Lower leg skin (tissue), 4 donors: ENCODE results near the gene ING3. TPM values are rescaled to one million over a fixed set of nuclear protein-coding genes. Genes with fewer than 3 reads are reported as not detected.

Experiments used
- DNase-seq, 2 donors: peaks; one replicate each; pipeline ENCODE4 v3.0.0-alpha.2; 2019; ENCODE audit warnings: low spot score in 2 of 2
- H3K4me3 ChIP-seq: fragments of 200-600 bp; sonication (generic); 2 replicates; pipeline ENCODE4 v1.5.1; 2017; ENCODE audit warnings: mild to moderate bottlenecking, low read depth; ENCODE audit not compliant: poor library complexity, severe bottlenecking
- CTCF ChIP-seq, 3 donors: fragments of 450-650 bp; IDR thresholded peaks; one replicate each; pipeline ENCODE4 v1.5.1; 2016; ENCODE audit warnings: antibody characterized with exemption in 3 of 3, mild to moderate bottlenecking in 3 of 3, moderate library complexity in 2 of 3
- POLR2A ChIP-seq, 2 donors: fragments of 450-650 bp; IDR thresholded peaks; one replicate each; pipeline ENCODE4 v1.6.1; 2016 to 2017; ENCODE audit warnings: antibody characterized with exemption in 2 of 2, mild to moderate bottlenecking in 1 of 2, moderate library complexity in 1 of 2
- WGBS, 2 donors: methylation state at CpG; one replicate each; pipeline ENCODE4 v1.1.5; 2018; 5-methylcytosine and 5-hydroxymethylcytosine counted together
- intact Hi-C: fragments of 100-400 bp; cut with DNase I; formaldehyde crosslinking; loops from one replicate; pipeline ENCODE4 v1.15.0; 2023; ENCODE audit warnings: low total_unique reads
- total RNA-seq, 4 donors: library from RNA; depleted of rRNA; stranded (reverse); fragments of >200 nt; gene quantifications; one replicate each; pipeline ENCODE4 v1.1.0, GENCODE V29; 2016

The ING3 gene
- total RNA-seq, 4 donors from 2014 or later: 6.6 to 11.4 (median 9.8) TPM

- intact Hi-C loops: no loop called here
- 98 to 100% methylated on average over 1 of the region's 1 CpG for WGBS, 2 donors
Observed at GRCh38 chr7:120942861-120943260, 7.7 kb upstream of the ING3 start.

GRCh38 chr7:120944826-120945562 is 5.6 kb upstream of the ING3 start:
- intact Hi-C loops: no loop called here
- DNase-seq: no peak
- H3K4me3 ChIP-seq: no peak overlapping the region
- whole genome bisulfite sequencing, 2 donors: 65 to 67% methylated on average over 6 of the region's 6 CpGs
- TF ChIP-seq POLR2A (IDR thresholded peaks at IDR 0.05) (no peak), CTCF (IDR thresholded peaks at IDR 0.05) (no peak)

More at GRCh38 chr7:120942861-120943260, 7.7 kb upstream of the ING3 start:
- TF ChIP-seq POLR2A (IDR thresholded peaks at IDR 0.05): no peak
- no peak for TF ChIP-seq CTCF (IDR thresholded peaks at IDR 0.05)
- no peak overlapping the region for H3K4me3 ChIP-seq
- no peak for DNase-seq

- no peak overlapping the region for H3K4me3 ChIP-seq
- no peak for DNase-seq
- no peak for TF ChIP-seq POLR2A (IDR thresholded peaks at IDR 0.05)
- intact Hi-C loops: no loop called here
Observed at GRCh38 chr7:120947980-120948379, 2.6 kb upstream of the ING3 start.

- 56% methylated on average over 8 of the region's 8 CpGs for WGBS, 2 donors
- DNase-seq: no peak
- TF ChIP-seq CTCF (IDR thresholded peaks at IDR 0.05) (no peak), POLR2A (IDR thresholded peaks at IDR 0.05) (no peak)
- intact Hi-C loops: no loop called here
- no peak overlapping the region for H3K4me3 ChIP-seq
Observed at GRCh38 chr7:120949393-120949911, 1.1 kb upstream of the ING3 start.

- no peak overlapping the region for H3K4me3 ChIP-seq
- 2 to 3% methylated on average over 10 of the region's 10 CpGs for WGBS, 2 donors
- no peak for DNase-seq
- no peak for TF ChIP-seq POLR2A (IDR thresholded peaks at IDR 0.05)
- TF ChIP-seq CTCF (IDR thresholded peaks at IDR 0.05): no peak
- intact Hi-C loops: loop anchor here (2.0 kb wide), 1 partner anchor 41 kb away; no protein-coding TSS in a partner anchor
Observed at GRCh38 chr7:120949998-120950538, 509 bp upstream of the ING3 start.

- 9 to 12% methylated on average over 8 of the region's 8 CpGs for WGBS, 2 donors
- DNase-seq: no peak
- TF ChIP-seq CTCF (IDR thresholded peaks at IDR 0.05) (no peak), POLR2A (IDR thresholded peaks at IDR 0.05) (no peak)
- intact Hi-C loops: loop anchor here (2.0 kb wide), 1 partner anchor 39 kb away; no protein-coding TSS in a partner anchor
- peak overlapping the region; percentile 38 for H3K4me3 ChIP-seq
Observed at GRCh38 chr7:120951309-120951699, 727 bp downstream of the ING3 start.
